PC-9 (cell line): ENCODE results near the gene IFTAP. TPM values are rescaled to one million over a fixed set of nuclear protein-coding genes. Genes with fewer than 3 reads are reported as not detected.

Experiments used
- BruUV-seq: library from RNA; stranded (reverse); fragments of 400-500 nt; replicated peaks from 2 replicates; lab custom pipeline; 2021; lab: Mats Ljungman, UMichigan
- CTCF ChIA-PET: fragments of 300-600 bp; sonication (Branson Sonifier 250); formaldehyde crosslinking; loops from one replicate; lab custom pipeline; 2022; ENCODE audit warnings: antibody characterized with exemption; lab: Charles Lee
- POLR2A ChIA-PET: fragments of 300-600 bp; sonication (Branson Sonifier 250); formaldehyde crosslinking; loops from one replicate; lab custom pipeline; 2022; ENCODE audit warnings: antibody characterized with exemption; ENCODE audit not compliant: unreplicated experiment; lab: Charles Lee
- DNase-seq, 2 experiments: peaks; one replicate each; pipeline versions ENCODE4 v3.0.0 to v3.0.0-alpha.2; 2015 to 2022; ENCODE audit warnings: mixed read lengths in 1 of 2
- H2AFZ ChIP-seq: fragments of 200-600 bp; sonication (generic); 2 replicates; pipeline ENCODE4 v1.8.1; 2017; ENCODE audit warnings: antibody characterized with exemption
- H3F3A ChIP-seq: fragments of 200-600 bp; sonication (generic); 2 replicates; pipeline ENCODE4 v1.8.1; 2017; ENCODE audit warnings: antibody characterized with exemption, mild to moderate bottlenecking, low read depth; ENCODE audit not compliant: insufficient read depth
- H3K27ac ChIP-seq: fragments of 200-600 bp; sonication (generic); 2 replicates; pipeline ENCODE4 v1.6.1; 2016; ENCODE audit warnings: mixed run types
- H3K27me3 ChIP-seq: fragments of 200-600 bp; sonication (generic); 2 replicates; pipeline ENCODE4 v1.6.1; 2016; ENCODE audit warnings: low read depth, mixed run types; ENCODE audit not compliant: insufficient read depth
- H3K36me3 ChIP-seq: fragments of 200-600 bp; sonication (generic); 2 replicates; pipeline ENCODE4 v1.6.1; 2016; ENCODE audit warnings: low read depth, mixed run types
- H3K4me1 ChIP-seq: fragments of 200-600 bp; sonication (generic); replicated peaks from 2 replicates; pipeline ENCODE4 v1.6.1; 2016; ENCODE audit warnings: mixed run types; ENCODE audit not compliant: insufficient read depth
- H3K4me2 ChIP-seq: fragments of 200-600 bp; sonication (generic); 2 replicates; pipeline ENCODE4 v1.6.1; 2017; ENCODE audit warnings: mixed run types
- H3K4me3 ChIP-seq: fragments of 200-600 bp; sonication (generic); 2 replicates; pipeline ENCODE4 v1.6.1; 2016; ENCODE audit warnings: mixed run types
- H3K79me2 ChIP-seq: fragments of 200-600 bp; sonication (generic); 2 replicates; pipeline ENCODE4 v1.6.1; 2017; ENCODE audit warnings: low read depth, mixed run types
- H3K9me2 ChIP-seq: fragments of 200-600 bp; sonication (generic); 2 replicates; pipeline ENCODE4 v1.8.1; 2017; ENCODE audit warnings: mild to moderate bottlenecking; ENCODE audit not compliant: insufficient read depth
- H3K9me3 ChIP-seq: fragments of 200-600 bp; sonication (generic); 2 replicates; pipeline ENCODE4 v1.8.1; 2016; ENCODE audit warnings: low read depth; ENCODE audit not compliant: insufficient read depth
- H4K20me1 ChIP-seq: fragments of 200-600 bp; sonication (generic); 2 replicates; pipeline ENCODE4 v1.8.1; 2017; ENCODE audit not compliant: insufficient read depth
- EZH2 ChIP-seq: fragments of 200-600 bp; sonication (generic); IDR thresholded peaks from 2 replicates; pipeline ENCODE4 v1.8.0; 2017; ENCODE audit warnings: antibody characterized with exemption, low read depth
- intact Hi-C: fragments of 100-400 bp; cut with micrococcal nuclease; formaldehyde crosslinking; loops from one replicate; pipeline ENCODE4 v1.10.0; 2022; ENCODE audit not compliant: unreplicated experiment
- total RNA-seq: library from RNA; stranded (reverse); gene quantifications from 2 replicates; pipeline ENCODE4 v1.2.3, GENCODE V29; 2021
- TF ChIP-seq, protein P1 (sequence below): fragments of 200-600 bp; sonication (generic); conservative IDR thresholded peaks from 2 replicates; pipeline ENCODE4 v1.6.1; 2017; ENCODE audit warnings: mixed run types, antibody characterized with exemption, mild to moderate bottlenecking, moderate library complexity

The IFTAP gene
- total RNA-seq, 1 experiment from 2014 or later, result 18.9 TPM

DNA sequence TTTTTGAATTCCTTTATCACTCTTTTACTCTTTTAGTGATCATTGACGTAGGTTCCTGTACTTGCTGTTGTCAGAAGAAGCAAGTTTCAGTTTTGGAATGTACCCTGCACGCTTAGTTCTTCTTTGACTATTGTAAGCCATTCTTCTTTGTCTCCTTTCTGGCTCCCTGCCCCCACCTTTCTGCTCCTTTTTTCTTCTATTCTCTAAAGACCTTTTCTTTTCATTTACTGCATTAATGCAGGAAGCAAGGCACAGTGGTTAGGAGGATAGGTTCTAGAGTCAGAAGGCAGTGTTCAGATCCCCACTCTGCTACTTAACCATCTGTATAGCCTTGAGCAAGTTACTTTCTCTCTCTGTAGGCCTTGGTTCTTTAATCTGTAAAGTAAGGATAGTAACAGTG is 37.5 kb downstream of the IFTAP start:
- Histone ChIP-seq H3K9me2 (no peaks in the 10 kb centered on the region), H3K36me3 (no peaks in the 10 kb centered on the region), H3K27me3 (no peaks in the 10 kb centered on the region), H4K20me1 (no peaks in the 10 kb centered on the region), H3K4me3 (no peak overlapping the region), H3K4me2 (no peak overlapping the region), H3K27ac (no peak overlapping the region), H3K9me3 (no peaks in the 10 kb centered on the region), H3K79me2 (no peaks in the 10 kb centered on the region), H2AFZ (no peak overlapping the region), H3K4me1 (no peaks in the 10 kb centered on the region), H3F3A (no peaks in the 10 kb centered on the region)
- no peak for DNase-seq
- ChIA-PET POLR2A (no interaction called here), CTCF (no interaction called here)
- TF ChIP-seq, protein P1, sequence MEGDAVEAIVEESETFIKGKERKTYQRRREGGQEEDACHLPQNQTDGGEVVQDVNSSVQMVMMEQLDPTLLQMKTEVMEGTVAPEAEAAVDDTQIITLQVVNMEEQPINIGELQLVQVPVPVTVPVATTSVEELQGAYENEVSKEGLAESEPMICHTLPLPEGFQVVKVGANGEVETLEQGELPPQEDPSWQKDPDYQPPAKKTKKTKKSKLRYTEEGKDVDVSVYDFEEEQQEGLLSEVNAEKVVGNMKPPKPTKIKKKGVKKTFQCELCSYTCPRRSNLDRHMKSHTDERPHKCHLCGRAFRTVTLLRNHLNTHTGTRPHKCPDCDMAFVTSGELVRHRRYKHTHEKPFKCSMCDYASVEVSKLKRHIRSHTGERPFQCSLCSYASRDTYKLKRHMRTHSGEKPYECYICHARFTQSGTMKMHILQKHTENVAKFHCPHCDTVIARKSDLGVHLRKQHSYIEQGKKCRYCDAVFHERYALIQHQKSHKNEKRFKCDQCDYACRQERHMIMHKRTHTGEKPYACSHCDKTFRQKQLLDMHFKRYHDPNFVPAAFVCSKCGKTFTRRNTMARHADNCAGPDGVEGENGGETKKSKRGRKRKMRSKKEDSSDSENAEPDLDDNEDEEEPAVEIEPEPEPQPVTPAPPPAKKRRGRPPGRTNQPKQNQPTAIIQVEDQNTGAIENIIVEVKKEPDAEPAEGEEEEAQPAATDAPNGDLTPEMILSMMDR, result no peak
- TF ChIP-seq EZH2, result no peak
- no TSS peak for BruUV-seq
- intact Hi-C loops, result no loop called here

DNA sequence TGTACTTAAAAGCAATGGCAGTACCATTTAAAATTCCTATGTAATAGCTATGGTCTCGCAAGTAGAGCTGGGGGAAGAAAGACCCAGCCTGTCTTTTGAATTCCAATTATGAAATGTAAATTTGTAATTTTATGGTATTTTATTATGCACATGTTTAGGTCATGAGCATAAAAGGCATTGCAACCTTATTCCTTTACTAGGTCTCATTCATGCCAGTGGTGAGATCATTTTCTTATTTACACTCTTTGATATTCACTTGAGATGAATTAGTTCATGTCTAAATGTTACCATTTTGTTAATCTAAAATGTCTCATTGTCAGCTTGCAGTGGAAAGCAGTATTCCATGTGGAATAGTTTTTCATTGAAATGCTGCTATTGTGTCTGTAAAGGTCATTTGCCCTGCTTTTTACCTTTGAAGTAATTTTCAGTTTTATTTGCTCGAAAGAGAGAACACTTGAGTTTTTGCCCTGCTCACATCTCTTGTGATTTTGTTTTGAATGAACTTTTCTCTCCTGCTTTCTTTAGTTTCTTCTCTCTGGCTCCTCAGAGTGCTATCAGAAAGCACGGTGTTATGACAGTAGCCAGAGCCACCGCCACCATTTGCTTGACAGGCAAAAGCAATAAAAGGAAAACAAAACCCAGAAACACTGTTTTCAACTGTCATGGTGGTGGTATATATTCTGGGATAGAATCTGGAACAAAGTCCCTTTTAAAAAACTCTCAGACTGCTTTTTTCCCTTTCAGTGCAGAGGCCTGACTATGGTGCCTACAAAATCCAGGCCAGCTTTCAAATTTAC is 41.0 kb downstream of the IFTAP start:
- no peak overlapping the region for H3K4me2 ChIP-seq
- H2AFZ ChIP-seq, result no peak overlapping the region
- H3F3A ChIP-seq, result no peaks in the 10 kb centered on the region
- no peaks in the 10 kb centered on the region for H3K9me2 ChIP-seq
- no TSS peak for BruUV-seq
- TF ChIP-seq EZH2, result no peak
- TF ChIP-seq, protein P1, result no peak
- intact Hi-C loops, result no loop called here
- no peaks in the 10 kb centered on the region for H4K20me1 ChIP-seq
- no peaks in the 10 kb centered on the region for H3K79me2 ChIP-seq
- H3K9me3 ChIP-seq, result no peaks in the 10 kb centered on the region
- POLR2A ChIA-PET, result no interaction called here
- H3K27me3 ChIP-seq, result no peaks in the 10 kb centered on the region
- CTCF ChIA-PET, result no interaction called here
- DNase-seq, result no peak
- H3K36me3 ChIP-seq, result no peaks in the 10 kb centered on the region
- no peaks in the 10 kb centered on the region for H3K4me1 ChIP-seq
- H3K27ac ChIP-seq, result no peak overlapping the region
- no peak overlapping the region for H3K4me3 ChIP-seq

DNA sequence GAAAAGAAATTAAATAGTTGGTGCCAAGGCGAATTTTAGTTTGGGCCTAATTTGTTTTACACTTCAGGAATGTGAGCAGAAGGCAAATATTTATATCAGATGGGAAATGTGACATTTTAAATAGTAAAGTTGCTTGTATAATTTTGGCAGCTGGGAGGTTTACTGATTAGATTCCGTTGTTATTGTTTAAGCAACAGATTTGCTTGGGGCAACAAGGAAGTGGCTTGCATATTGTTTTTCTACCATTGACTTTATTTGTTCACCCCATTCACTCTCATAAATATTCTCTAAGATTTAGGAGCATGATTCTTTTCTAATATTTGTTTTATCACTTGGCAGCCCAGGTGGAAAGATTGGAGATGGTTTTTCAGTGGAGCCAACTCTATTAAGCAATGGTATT is 44.3 kb downstream of the IFTAP start:
- no peaks in the 10 kb centered on the region for H3F3A ChIP-seq
- DNase-seq, result no peak
- H3K36me3 ChIP-seq, result no peaks in the 10 kb centered on the region
- no peaks in the 10 kb centered on the region for H3K27me3 ChIP-seq
- no peak overlapping the region for H3K4me3 ChIP-seq
- no peak overlapping the region for H2AFZ ChIP-seq
- no peaks in the 10 kb centered on the region for H3K9me2 ChIP-seq
- H3K9me3 ChIP-seq, result no peaks in the 10 kb centered on the region
- H3K4me2 ChIP-seq, result no peak overlapping the region
- intact Hi-C loops, result no loop called here
- no peaks in the 10 kb centered on the region for H3K79me2 ChIP-seq
- H3K27ac ChIP-seq, result no peak overlapping the region
- H3K4me1 ChIP-seq, result no peaks in the 10 kb centered on the region
- no peaks in the 10 kb centered on the region for H4K20me1 ChIP-seq
- CTCF ChIA-PET, result no interaction called here
- POLR2A ChIA-PET, result no interaction called here
- BruUV-seq, result no TSS peak
- TF ChIP-seq, protein P1, result no peak
- no peak for TF ChIP-seq EZH2
